ENCODE measurements around the gene CLIP2. TPM values are rescaled to one million over a fixed set of nuclear protein-coding genes. Genes with fewer than 3 reads are reported as not detected.

The CLIP2 gene
- total RNA-seq, 4 donors from 2014 or later = 35.4 to 212 (median 76.6) TPM

DNA sequence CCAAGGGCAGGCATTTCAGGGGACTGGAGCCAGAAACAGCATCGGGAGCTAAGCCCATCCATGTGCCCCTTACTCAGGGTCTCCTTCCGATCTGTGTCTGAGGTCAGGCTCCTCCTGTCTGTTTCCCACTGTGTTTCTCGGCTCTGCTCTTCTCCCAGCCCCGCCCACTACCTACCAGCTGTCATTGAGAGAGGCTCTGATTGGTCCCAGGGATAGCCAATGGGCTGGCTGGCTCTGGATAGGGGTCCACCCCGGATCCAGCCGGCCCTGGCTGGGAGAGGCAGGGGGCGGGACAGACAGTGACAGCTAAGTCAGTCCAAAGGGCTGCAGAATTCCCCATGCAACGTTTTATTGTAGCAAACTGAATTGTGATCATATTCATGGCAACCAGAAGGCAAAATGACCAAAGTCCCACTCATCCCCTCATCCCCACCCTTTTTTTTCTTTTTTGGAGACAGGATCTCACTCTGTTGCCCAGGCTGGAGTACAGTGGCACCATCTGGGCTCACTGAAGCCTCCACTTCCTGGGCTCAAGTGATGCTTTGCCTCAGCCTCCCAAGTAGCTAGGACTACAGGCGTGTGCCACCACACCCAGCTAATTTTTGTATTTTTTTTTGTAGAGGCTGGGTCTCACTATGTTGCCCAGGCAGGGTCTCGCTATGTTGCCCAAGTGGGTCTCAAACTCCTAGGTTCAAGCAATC is 76.3 kb downstream of the CLIP2 start:
- TF ChIP-seq, protein P1, sequence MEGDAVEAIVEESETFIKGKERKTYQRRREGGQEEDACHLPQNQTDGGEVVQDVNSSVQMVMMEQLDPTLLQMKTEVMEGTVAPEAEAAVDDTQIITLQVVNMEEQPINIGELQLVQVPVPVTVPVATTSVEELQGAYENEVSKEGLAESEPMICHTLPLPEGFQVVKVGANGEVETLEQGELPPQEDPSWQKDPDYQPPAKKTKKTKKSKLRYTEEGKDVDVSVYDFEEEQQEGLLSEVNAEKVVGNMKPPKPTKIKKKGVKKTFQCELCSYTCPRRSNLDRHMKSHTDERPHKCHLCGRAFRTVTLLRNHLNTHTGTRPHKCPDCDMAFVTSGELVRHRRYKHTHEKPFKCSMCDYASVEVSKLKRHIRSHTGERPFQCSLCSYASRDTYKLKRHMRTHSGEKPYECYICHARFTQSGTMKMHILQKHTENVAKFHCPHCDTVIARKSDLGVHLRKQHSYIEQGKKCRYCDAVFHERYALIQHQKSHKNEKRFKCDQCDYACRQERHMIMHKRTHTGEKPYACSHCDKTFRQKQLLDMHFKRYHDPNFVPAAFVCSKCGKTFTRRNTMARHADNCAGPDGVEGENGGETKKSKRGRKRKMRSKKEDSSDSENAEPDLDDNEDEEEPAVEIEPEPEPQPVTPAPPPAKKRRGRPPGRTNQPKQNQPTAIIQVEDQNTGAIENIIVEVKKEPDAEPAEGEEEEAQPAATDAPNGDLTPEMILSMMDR (IDR thresholded peaks at IDR 0.05) = no peak
- no peak for TF ChIP-seq POLR2A (IDR thresholded peaks at IDR 0.05)
- H3K9me3 ChIP-seq = no peaks in the 10 kb centered on the region
- H3K4me3 ChIP-seq = no peak overlapping the region
- peaks cover 0 to 29% (median 0%) of the 10 kb centered on the region in 3 donors for H3K36me3 ChIP-seq
- DNase-seq = peak; percentile 23 to 86 (median 83)
- no peaks in the 10 kb centered on the region for H3K27me3 ChIP-seq
- peaks cover 0 to 12% (median 0%) of the 10 kb centered on the region in 4 donors for H3K4me1 ChIP-seq
- H3K27ac ChIP-seq = peak overlapping the region in 1 of 4 donors; percentile 17

DNA sequence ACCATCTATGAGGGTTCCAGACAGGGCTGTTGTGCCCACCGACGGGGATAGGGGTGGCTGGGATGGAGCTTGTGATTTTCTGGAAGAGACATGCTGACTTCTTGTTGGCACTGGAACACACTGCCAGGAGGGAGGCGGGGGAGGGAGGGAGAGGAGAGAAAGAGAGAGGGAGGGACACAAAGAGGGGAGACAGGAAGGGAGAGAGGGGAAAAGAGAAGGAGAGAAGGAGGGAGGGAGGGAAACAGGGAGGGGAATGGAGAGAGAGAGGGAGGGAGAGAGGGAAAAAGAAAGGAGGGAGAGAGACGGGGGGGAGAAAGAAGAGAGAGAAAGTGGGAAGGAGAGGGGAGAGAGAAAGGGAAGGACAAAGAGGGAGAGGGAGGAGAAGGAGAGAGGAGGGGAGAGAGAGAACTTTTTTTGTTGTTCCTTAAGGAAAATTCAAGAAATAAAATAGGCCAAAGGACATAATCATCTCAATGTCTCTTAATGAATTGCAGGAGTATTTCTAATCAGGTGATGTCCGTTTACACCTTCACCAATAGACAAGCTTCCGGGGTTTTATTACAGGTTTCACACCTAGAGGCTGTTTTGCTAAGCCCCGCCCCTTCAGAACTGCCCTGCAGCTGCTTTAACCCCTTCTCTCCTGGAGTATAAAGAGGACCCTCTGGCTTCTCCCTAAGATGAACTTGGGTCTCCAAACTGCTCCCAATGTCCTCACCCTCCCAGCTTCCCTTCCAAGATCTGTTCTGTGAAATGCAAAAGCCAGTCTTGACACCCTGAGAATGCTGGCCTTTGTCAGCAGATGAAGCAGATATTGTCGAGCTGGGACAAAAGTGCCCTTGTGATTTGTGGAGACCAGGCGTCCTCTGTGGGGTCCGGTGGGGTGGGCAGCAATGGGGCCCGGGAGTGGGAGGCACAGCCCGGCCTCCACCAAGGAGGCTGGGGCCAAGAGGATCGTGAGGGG is 82.5 kb downstream of the CLIP2 start:
- H3K4me3 ChIP-seq = peak overlapping the region in 1 of 4 donors; percentile 14
- H3K27me3 ChIP-seq = no peaks in the 10 kb centered on the region
- peak in 1 of 3 donors; percentile 69 for DNase-seq
- H3K36me3 ChIP-seq = peaks cover 0 to 19% (median 0%) of the 10 kb centered on the region in 3 donors
- H3K9me3 ChIP-seq = no peaks in the 10 kb centered on the region
- TF ChIP-seq, protein P1 (IDR thresholded peaks at IDR 0.05) = no peak
- TF ChIP-seq POLR2A (IDR thresholded peaks at IDR 0.05) = no peak
- H3K27ac ChIP-seq = peak overlapping the region in 3 of 4 donors; percentile 49 to 59 (median 59)
- H3K4me1 ChIP-seq = peaks cover 0 to 27% (median 0%) of the 10 kb centered on the region in 4 donors

DNA sequence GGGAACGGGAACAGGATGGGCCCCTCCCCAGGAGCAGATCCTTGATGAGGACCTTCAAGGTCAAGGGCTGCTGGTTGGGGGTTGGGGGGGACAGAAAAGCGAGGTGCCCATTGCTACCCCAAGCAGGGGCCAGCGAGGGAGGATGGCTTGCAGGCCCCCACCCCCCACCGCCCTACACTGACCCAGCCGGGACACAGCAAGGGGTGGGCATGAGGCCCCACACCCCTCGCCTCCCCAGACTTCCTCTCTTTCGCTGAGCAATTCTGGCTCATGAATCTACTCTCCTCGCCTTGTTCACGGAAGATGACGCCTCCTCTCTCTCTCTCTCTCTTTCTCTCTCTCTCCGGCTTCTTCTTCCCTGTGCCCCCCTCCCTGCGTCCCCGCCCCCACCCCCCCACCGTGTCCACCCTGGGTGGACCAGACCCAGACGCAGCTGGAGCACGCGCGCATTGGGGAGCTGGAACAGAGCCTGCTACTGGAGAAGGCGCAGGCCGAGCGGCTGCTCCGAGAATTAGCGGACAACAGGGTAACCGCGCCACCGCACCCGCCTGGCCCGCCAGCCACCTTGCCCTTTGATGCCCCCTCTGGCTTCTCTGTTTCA is 83.4 kb downstream of the CLIP2 start:
- no peak for DNase-seq
- Histone ChIP-seq H3K36me3 (peaks cover 0 to 28% (median 0%) of the 10 kb centered on the region in 3 donors), H3K27me3 (no peaks in the 10 kb centered on the region), H3K27ac (peak overlapping the region in 3 of 4 donors; percentile 49 to 59 (median 59)), H3K9me3 (no peaks in the 10 kb centered on the region), H3K4me3 (peak overlapping the region in 1 of 4 donors; percentile 3), H3K4me1 (peaks cover 0 to 27% (median 0%) of the 10 kb centered on the region in 4 donors)
- TF ChIP-seq, protein P1 (IDR thresholded peaks at IDR 0.05) = no peak
- no peak for TF ChIP-seq POLR2A (IDR thresholded peaks at IDR 0.05)

DNA sequence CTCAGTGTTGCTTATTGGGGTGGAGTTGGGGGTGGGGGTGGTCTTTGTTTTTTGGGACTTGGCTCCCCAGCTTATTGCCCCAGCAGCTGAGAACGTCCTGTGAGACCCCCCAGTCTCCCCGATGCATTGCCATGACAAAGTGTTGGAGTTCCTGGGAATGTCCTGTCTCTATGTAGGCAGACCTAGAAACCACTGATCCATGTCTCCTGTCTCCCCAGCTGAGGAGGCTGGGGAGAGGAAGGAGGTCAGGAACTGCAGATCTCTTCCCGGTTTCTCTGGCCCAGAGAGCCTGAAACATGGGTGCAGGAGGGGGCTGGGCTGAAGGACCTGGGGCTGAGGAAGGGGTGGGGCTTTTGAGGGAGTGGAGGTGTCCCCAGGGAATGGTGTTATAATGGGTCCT is 84.3 kb downstream of the CLIP2 start:
- no peak for TF ChIP-seq POLR2A (IDR thresholded peaks at IDR 0.05)
- TF ChIP-seq, protein P1 (IDR thresholded peaks at IDR 0.05) = no peak
- peaks cover 0 to 36% (median 0%) of the 10 kb centered on the region in 3 donors for H3K36me3 ChIP-seq
- peaks cover 0 to 27% (median 0%) of the 10 kb centered on the region in 4 donors for H3K4me1 ChIP-seq
- no peaks in the 10 kb centered on the region for H3K9me3 ChIP-seq
- H3K27ac ChIP-seq = no peak overlapping the region
- H3K27me3 ChIP-seq = no peaks in the 10 kb centered on the region
- DNase-seq = no peak
- no peak overlapping the region for H3K4me3 ChIP-seq

DNA sequence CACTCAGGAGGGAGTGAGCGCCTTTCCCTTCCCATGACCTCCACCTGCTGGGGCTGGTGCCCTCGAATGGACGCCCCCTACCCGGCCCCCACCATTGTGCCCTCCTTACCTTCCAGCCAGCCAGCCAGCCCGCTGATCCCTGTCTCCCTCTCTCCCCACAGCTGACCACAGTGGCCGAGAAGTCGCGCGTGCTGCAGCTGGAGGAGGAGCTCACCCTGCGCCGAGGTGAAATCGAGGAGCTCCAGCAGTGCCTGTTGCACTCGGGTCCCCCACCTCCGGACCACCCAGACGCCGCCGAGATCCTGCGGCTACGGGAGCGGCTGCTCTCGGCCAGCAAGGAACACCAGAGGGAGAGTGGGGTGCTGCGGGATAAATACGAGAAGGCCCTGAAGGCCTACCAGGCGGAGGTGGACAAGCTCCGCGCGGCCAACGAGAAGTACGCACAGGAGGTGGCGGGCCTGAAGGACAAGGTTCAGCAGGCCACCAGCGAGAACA is 86.6 kb downstream of the CLIP2 start:
- peaks cover 0 to 26% (median 0%) of the 10 kb centered on the region in 4 donors for H3K4me1 ChIP-seq
- H3K27me3 ChIP-seq = no peaks in the 10 kb centered on the region
- H3K27ac ChIP-seq = no peak overlapping the region
- no peak overlapping the region for H3K4me3 ChIP-seq
- H3K9me3 ChIP-seq = no peaks in the 10 kb centered on the region
- TF ChIP-seq POLR2A (IDR thresholded peaks at IDR 0.05) = no peak
- TF ChIP-seq, protein P1 (IDR thresholded peaks at IDR 0.05) = no peak
- peaks cover 0 to 36% (median 0%) of the 10 kb centered on the region in 3 donors for H3K36me3 ChIP-seq
- DNase-seq = no peak

Data from Peyer's patch (tissue), 4 donors.